Muscle layer of duodenum (tissue), 2 donors: ENCODE results near the gene TNS3.
"Not testable (repeated sequence)": the region's sequence is repeated elsewhere in the genome, so short reads cannot be mapped to it uniquely, and the experiment has no call there.

Source experiments
- H3K27ac ChIP-seq: one replicate; pipeline ENCODE4 v1.7.0; 2013; ENCODE audit warnings: mild to moderate bottlenecking, low read length
- H3K27me3 ChIP-seq: one replicate; pipeline ENCODE4 v1.7.0; 2013; ENCODE audit warnings: low read depth, mild to moderate bottlenecking, control low read depth, low read length
- H3K36me3 ChIP-seq, 2 donors: one replicate each; pipeline ENCODE4 v1.7.0; 2013; ENCODE audit warnings: low read length in 2 of 2, control low read depth in 1 of 2, mild to moderate bottlenecking in 1 of 2; ENCODE audit not compliant: insufficient read depth in 2 of 2, control insufficient read depth in 1 of 2
- H3K4me1 ChIP-seq, 2 donors: one replicate each; pipeline ENCODE4 v1.7.0; 2013; ENCODE audit warnings: low read length in 2 of 2, mild to moderate bottlenecking in 2 of 2, control low read depth in 1 of 2, moderate library complexity in 1 of 2; ENCODE audit not compliant: insufficient read depth in 2 of 2, control insufficient read depth in 1 of 2
- H3K4me3 ChIP-seq, 2 donors: one replicate each; pipeline ENCODE4 v1.7.0; 2013; ENCODE audit warnings: low read length in 2 of 2, low read depth in 1 of 2, mild to moderate bottlenecking in 1 of 2
- H3K9me3 ChIP-seq, 2 donors: one replicate each; pipeline ENCODE4 v1.7.0; 2013; ENCODE audit warnings: low read length in 2 of 2, control low read depth in 1 of 2, mild to moderate bottlenecking in 1 of 2; ENCODE audit not compliant: control insufficient read depth in 1 of 2
- donor health status: healthy.

Gene TNS3

GRCh38 chr7:47441048-47441447 is 140.9 kb downstream of the TNS3 start:
- not testable (repeated sequence) for H3K36me3 ChIP-seq, H3K4me3 ChIP-seq, H3K27me3 ChIP-seq, H3K27ac ChIP-seq, H3K9me3 ChIP-seq
- H3K4me1 ChIP-seq: peaks cover 0 to 13% of the 10 kb centered on the region in 2 donors

- no peaks in the 10 kb centered on the region for H3K9me3 ChIP-seq
- H3K27ac ChIP-seq: no peak overlapping the region
- peaks cover 0 to 13% of the 10 kb centered on the region in 2 donors for H3K4me1 ChIP-seq
- peaks cover 5 to 10% of the 10 kb centered on the region in 2 donors for H3K36me3 ChIP-seq
- no peak overlapping the region for H3K4me3 ChIP-seq
- H3K27me3 ChIP-seq: no peaks in the 10 kb centered on the region
Observed at GRCh38 chr7:47440320-47440719, 141.6 kb downstream of the TNS3 start.

- peaks cover 5 to 21% of the 10 kb centered on the region in 2 donors for H3K36me3 ChIP-seq
- no peaks in the 10 kb centered on the region for H3K27me3 ChIP-seq
- no peak overlapping the region for H3K27ac ChIP-seq
- peaks cover 0 to 7% of the 10 kb centered on the region in 2 donors for H3K4me1 ChIP-seq
- no peak overlapping the region for H3K4me3 ChIP-seq
- H3K9me3 ChIP-seq: no peaks in the 10 kb centered on the region
Observed at GRCh38 chr7:47439181-47439667, 142.7 kb downstream of the TNS3 start.

- H3K27ac ChIP-seq: no peak overlapping the region
- no peaks in the 10 kb centered on the region for H3K9me3 ChIP-seq
- H3K27me3 ChIP-seq: no peaks in the 10 kb centered on the region
- H3K4me1 ChIP-seq: peaks cover 0 to 7% of the 10 kb centered on the region in 2 donors
- H3K36me3 ChIP-seq: peaks cover 5 to 22% of the 10 kb centered on the region in 2 donors
- H3K4me3 ChIP-seq: no peak overlapping the region
Observed at GRCh38 chr7:47438411-47439029, 143.4 kb downstream of the TNS3 start.

GRCh38 chr7:47435889-47436312 is 146.0 kb downstream of the TNS3 start:
- Histone ChIP-seq H3K9me3 (no peaks in the 10 kb centered on the region), H3K27ac (no peak overlapping the region), H3K27me3 (no peaks in the 10 kb centered on the region), H3K36me3 (peaks cover 5 to 22% of the 10 kb centered on the region in 2 donors), H3K4me3 (no peak overlapping the region), H3K4me1 (no peaks in the 10 kb centered on the region)

- no peaks in the 10 kb centered on the region for H3K4me1 ChIP-seq
- no peak overlapping the region for H3K4me3 ChIP-seq
- H3K36me3 ChIP-seq: peaks cover 0 to 15% of the 10 kb centered on the region in 2 donors
- no peaks in the 10 kb centered on the region for H3K27me3 ChIP-seq
- no peak overlapping the region for H3K27ac ChIP-seq
- H3K9me3 ChIP-seq: no peaks in the 10 kb centered on the region
Observed at GRCh38 chr7:47433564-47433895, 148.4 kb downstream of the TNS3 start.

- H3K27ac ChIP-seq: no peak overlapping the region
- no peaks in the 10 kb centered on the region for H3K27me3 ChIP-seq
Observed at GRCh38 chr7:47432671-47433563, 149.0 kb downstream of the TNS3 start.

GRCh38 chr7:47430422-47430821 is 151.5 kb downstream of the TNS3 start:
- Histone ChIP-seq H3K27me3 (no peaks in the 10 kb centered on the region), H3K36me3 (peaks cover 0 to 24% of the 10 kb centered on the region in 2 donors), H3K27ac (no peak overlapping the region), H3K4me3 (no peak overlapping the region), H3K9me3 (no peaks in the 10 kb centered on the region), H3K4me1 (no peaks in the 10 kb centered on the region)

More at GRCh38 chr7:47432671-47433563, 149.0 kb downstream of the TNS3 start:
- no peaks in the 10 kb centered on the region for H3K9me3 ChIP-seq
- H3K4me1 ChIP-seq: no peaks in the 10 kb centered on the region
- H3K36me3 ChIP-seq: peaks cover 0 to 13% of the 10 kb centered on the region in 2 donors
- no peak overlapping the region for H3K4me3 ChIP-seq

- Histone ChIP-seq H3K9me3 (no peaks in the 10 kb centered on the region), H3K4me3 (no peak overlapping the region), H3K36me3 (peaks cover 4 to 13% of the 10 kb centered on the region in 2 donors), H3K27me3 (no peaks in the 10 kb centered on the region), H3K27ac (no peak overlapping the region), H3K4me1 (no peaks in the 10 kb centered on the region)
Observed at GRCh38 chr7:47428768-47429472, 153.0 kb downstream of the TNS3 start.

- no peaks in the 10 kb centered on the region for H3K4me1 ChIP-seq
- H3K4me3 ChIP-seq: no peak overlapping the region
- no peaks in the 10 kb centered on the region for H3K27me3 ChIP-seq
- H3K36me3 ChIP-seq: peaks cover 11 to 13% of the 10 kb centered on the region in 2 donors
- no peak overlapping the region for H3K27ac ChIP-seq
- H3K9me3 ChIP-seq: no peaks in the 10 kb centered on the region
Observed at GRCh38 chr7:47428052-47428767, 153.7 kb downstream of the TNS3 start.
